Erythroblast (primary cell): ENCODE measurements around the gene GJB4.

ENCODE experiments used
- GATA1 ChIP-seq: IDR thresholded peaks from 2 replicates; pipeline ENCODE4 v1.6.1; 2011; ENCODE audit warnings: low read depth, mild to moderate bottlenecking, control low read depth, low read length, moderate library complexity
- POLR2A ChIP-seq: IDR thresholded peaks from 2 replicates; pipeline ENCODE4 v1.6.1; 2011; ENCODE audit warnings: mild to moderate bottlenecking, low read length

DNA sequence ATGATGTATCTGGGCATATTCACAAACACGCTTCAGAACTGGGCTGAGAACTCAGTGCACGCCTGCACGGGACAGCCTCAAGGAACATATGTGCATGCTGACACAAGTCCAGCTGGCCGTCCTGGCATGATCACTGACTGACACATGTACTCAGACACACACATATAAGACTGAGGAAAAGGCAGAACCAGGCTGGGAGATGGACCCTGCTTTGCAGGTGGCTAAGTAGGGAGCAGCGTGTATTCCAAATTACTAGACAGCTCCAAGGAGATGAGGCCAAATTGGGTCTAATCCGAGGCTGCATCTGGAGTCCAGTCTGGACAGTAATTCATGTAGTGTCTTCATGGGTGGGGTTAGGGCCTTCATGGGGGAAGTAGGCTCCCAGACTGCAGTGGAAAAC, 46.1 kb upstream of the GJB4 start:
- TF ChIP-seq POLR2A (no peak), GATA1 (no peak)
